HG03378 (cell line): ENCODE measurements around the gene ERICH3.

Experiments used
- ATAC-seq: cut with Tn5 transposase; IDR thresholded peaks from one replicate; pipeline ENCODE4 v1.9.1; 2021; ENCODE audit warnings: mild to moderate bottlenecking, moderate library complexity; ENCODE audit not compliant: unreplicated experiment

ERICH3 gene

GRCh38 chr1:74526708-74527107, 146.9 kb downstream of the ERICH3 start:
- no peak for ATAC-seq

- ATAC-seq: no peak
Observed at GRCh38 chr1:74523873-74524480, 149.6 kb downstream of the ERICH3 start.

GRCh38 chr1:74522148-74522547, 151.4 kb downstream of the ERICH3 start:
- no peak for ATAC-seq
